ENCODE results near the gene ASCC2.

DNA sequence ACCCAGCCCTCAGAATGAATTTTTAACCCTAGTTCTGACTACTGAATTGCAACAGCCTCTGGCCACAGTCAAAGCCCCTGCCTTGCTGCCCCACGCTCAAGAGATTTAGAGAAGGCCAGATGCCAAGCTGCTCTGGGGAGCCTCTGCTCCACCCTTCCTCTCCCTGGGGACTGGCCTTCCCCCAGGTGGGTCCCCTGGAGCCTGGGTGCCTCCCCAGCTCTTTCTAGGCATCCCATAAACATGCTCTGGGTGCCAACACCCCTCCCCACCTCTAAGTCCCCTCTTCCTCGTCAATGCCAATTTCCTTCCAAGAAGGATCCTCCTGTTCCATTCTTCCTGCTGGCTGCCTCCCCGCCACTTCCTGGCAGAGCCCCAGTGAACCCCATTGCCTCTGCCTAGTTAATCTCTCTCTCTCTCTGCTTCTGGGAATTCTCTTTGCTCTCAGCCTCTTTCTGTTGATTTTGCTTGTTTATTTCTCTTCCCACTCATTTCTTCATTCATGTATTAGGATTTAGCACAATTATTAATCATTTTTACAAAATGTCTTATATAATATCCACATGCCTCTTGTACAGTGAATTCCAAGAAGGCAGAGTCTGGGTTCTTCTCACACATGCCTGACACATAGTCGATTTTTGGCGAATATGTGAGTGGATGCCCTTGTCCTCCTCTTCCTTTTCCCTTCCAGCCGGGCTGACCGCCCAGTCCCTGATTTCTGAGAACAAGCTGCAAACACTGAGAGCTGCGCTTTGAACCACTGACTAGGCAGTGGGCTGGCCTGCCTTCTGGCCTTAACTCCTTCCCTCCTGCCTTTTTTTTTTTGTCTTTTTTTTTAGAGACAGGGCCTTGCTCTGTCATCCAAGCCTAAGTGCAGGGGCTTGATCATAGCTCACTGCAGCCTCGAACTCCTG lies 53.4 kb downstream of the ASCC2 start:
- no peak for TF ChIP-seq POLR2A (IDR thresholded peaks at IDR 0.05)
- TF ChIP-seq, protein P1, sequence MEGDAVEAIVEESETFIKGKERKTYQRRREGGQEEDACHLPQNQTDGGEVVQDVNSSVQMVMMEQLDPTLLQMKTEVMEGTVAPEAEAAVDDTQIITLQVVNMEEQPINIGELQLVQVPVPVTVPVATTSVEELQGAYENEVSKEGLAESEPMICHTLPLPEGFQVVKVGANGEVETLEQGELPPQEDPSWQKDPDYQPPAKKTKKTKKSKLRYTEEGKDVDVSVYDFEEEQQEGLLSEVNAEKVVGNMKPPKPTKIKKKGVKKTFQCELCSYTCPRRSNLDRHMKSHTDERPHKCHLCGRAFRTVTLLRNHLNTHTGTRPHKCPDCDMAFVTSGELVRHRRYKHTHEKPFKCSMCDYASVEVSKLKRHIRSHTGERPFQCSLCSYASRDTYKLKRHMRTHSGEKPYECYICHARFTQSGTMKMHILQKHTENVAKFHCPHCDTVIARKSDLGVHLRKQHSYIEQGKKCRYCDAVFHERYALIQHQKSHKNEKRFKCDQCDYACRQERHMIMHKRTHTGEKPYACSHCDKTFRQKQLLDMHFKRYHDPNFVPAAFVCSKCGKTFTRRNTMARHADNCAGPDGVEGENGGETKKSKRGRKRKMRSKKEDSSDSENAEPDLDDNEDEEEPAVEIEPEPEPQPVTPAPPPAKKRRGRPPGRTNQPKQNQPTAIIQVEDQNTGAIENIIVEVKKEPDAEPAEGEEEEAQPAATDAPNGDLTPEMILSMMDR (IDR thresholded peaks at IDR 0.05): no peak
